Inferior parietal cortex (tissue), 1 donor: ENCODE data around the gene LRCH4.

Source experiments
- DNase-seq: peaks from one replicate; pipeline ENCODE4 v3.0.0-alpha.2; 2016; ENCODE audit errors: extremely low spot score

The LRCH4 gene

DNA sequence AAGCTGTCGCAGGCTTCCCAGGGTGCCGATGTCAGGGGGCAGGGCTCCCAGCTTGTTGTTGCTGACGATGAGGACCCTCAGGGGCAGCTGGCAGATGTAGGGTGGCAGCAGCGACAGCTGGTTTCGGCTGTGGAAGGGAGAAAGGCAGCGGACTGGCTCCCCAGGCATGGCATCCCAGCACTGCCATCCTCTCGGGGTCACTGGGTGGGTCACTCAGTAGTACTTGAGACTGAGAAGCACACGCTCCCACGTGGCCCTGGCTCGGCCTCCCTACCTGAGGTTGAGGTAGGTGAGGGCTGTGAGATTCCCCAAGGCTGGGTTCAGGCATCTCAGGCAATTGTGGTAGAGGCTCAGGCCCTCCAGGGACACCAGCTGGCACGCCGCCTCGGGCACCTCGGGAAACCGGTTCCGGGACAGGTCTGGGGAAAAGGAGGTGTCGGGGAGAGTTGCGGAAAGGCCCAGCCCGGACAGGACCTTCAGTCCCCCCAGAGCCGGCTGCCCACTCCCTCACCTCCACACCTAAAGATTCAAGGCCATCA, 3.8 kb downstream of the LRCH4 start:
- DNase-seq: no peak

DNA sequence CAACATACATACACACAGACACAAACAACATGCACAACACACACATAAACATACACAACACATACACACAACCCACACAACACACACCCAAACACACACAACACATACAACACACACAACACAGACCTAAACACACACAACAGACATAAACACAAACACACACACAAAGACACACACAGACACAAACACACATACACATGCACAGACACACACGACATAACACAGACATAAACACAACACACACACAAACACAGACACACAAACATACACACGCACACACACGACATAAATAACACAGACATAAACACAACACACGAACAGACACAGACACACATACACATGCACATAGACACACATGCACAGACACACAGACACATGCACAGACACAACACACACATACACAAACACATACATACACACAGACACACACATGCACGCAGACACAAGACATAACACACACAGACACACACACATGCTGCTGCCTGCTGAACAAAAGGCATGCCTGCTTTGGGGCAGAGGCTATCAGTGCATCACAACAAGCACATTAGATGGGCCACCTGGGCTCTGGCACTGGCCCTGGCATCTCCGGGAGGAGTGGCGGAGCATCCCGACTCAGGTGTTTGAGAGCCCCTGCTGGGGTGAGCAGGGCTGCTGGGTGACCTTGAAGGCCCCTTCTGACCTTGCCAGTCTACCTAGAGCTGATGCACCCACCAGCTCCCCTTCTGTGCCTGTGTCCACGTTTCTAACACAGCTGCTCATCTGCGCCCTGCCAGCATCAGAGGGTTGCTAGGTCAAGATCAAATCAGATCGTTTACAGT, 5.3 kb downstream of the LRCH4 start:
- no peak for DNase-seq

DNA sequence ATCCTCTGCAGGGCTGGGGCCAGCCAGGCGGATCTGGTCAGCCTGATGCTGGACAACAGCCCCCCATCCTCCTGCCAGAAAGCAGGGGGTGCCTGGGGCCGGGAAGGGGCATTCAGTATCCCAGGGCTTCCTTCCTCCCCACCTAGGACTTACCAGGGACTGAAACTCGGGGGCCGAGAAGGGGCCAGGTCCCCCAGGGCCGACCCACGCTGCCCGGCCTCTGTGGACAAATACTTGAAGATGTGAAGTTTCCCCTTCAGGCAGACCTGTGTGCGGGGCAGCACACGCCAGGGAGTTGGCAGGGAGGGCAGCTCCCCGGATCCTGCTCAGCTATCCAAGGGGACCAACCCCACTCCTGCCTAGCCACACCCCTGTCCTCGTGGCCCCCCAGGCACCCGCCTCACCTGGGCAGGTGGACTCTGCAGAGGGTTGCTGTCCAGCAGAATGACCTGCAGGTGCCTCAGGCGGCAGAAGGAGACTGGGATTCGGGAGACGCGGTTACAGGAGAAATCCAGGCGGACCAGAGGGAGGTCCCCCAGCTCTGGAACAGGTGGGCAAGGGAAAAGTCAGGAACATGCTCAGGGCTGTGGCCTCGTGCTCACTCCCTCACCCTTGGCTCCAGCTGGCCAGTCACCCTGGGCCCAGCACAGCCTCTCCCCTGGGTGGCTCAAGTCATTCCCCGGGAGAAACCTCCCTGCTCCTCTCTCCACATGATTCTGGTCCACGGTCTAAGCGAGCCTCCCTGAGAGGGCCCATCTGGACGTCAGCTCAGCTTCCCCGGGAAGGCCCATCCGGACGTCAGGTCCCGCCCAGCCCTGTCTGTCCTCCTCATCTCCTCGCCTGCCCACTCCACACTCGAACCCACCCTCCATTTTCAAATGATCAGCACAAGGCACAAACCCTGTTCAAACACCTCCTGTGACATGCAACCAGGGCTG, 7.4 kb downstream of the LRCH4 start:
- DNase-seq: no peak

DNA sequence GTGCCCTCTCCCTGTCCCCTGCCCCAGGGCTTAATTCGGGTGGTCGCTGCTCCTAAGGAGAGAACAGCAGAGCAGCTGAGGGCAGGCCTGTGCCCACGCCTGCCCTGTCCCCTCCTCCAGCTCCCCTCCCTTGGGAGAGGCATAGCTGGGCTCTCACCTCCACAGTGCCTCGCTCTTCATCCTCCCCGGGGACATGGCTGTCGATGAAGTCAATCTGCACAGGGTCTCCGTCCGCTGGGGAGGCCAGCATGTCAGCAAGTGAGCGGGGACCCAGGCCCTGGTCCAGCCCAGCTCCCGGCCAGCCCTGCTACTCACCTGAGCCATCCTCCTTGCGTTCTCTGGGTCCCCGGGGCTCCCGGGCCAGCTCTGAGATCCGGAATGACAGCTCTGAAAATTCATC, 8.4 kb downstream of the LRCH4 start:
- DNase-seq: no peak

DNA sequence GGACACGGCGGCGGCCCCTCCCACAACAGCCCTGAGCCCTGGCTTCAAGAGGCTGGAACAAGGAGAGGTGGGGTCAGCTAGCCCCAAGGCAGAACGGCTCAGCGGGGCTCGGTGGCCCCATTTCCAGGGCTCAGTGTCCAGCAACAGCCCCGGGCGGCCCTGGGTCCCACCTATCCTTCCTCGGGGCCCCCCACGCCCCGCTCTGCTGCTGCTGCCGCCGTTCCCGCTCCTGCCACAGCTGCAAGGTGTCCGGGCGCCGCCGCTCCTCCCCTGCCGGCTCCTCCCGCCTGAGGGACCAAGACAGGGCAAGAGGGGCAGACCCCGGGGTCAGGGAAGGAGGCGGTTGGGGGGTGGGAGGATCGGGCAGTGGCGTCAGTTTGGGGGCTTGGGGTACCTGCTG, 8.8 kb downstream of the LRCH4 start:
- no peak for DNase-seq

DNA sequence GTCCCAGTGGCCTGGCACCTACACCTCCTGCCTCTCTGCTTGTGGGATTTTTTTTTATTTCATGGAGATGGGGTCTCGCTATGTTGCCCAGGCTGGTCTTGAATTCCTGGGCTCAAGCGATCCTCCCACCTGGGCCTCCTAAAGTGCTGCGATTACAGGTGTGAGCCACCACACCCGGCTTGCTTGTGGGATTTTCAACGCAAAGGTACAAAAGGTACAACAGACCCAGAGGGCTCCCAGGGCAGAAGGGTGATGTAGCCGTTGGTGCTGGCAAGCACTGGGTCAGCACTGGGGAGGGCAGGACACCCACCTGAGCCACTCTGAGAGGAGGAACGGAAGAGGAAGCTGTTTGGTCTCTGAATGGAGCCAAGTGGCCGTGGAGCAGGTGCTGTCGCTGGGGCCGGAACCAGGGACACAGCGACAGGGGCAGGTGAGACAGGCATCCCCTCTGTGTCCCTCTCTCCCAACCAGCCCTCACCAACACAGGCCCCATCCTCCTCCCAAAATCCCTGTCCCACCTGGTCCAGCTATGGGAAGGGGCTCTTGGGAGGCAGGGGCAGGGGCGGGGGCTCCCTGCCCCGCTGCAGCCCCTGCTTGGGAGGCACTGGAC, 9.4 kb downstream of the LRCH4 start:
- DNase-seq: no peak

DNA sequence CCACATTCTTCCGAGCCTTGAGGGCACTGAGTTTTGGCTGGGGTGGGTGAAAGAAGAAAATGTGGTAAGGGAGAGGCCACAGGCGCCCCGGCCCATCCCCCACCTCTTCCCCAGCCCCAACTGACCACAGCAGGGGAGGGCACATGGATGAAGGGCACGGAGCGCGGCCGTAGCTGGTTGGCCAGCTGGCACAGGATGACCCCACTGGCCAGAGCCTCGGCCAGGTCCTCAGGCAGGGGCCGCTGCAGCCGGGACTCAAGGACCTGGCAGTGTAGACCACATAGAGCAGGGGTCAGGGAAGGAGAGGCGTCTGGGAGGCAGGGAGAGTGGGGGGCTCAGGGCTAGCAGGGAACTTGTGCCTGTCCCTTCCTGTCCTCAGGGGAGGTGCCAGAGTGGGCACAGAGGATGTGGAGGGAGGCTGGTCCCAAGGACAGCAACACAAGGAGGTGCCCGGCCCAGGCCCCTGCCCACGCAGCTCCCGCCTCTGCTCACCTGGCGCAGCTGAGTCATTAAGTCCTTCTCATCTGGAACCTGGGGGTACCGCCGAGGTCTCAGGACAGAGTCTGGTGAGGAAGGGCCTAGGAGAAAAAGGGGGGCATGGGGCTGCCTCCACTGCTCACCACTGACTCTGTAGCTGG, 10.1 kb downstream of the LRCH4 start:
- no peak for DNase-seq

DNA sequence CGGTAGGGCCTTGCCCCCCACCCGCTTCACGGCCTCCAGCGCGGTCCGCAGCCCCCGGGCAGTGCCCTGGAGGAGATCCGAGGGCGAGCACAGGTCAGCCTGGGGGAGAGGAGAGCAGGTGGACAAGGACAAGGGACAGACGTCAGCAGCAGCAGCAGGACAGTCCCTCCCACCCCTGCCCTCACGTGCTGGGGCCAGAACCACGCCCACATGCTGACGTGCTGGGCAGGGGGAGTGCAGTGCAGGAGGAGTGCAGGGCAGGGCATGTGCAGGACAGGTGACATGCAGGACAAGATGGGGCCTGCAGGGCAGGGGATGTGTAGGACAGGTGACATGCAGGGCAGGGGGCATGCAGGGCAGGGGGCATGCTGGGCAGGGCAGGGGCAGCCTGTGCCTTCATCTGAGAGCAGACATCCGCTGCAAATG, 10.7 kb downstream of the LRCH4 start:
- DNase-seq: no peak

DNA sequence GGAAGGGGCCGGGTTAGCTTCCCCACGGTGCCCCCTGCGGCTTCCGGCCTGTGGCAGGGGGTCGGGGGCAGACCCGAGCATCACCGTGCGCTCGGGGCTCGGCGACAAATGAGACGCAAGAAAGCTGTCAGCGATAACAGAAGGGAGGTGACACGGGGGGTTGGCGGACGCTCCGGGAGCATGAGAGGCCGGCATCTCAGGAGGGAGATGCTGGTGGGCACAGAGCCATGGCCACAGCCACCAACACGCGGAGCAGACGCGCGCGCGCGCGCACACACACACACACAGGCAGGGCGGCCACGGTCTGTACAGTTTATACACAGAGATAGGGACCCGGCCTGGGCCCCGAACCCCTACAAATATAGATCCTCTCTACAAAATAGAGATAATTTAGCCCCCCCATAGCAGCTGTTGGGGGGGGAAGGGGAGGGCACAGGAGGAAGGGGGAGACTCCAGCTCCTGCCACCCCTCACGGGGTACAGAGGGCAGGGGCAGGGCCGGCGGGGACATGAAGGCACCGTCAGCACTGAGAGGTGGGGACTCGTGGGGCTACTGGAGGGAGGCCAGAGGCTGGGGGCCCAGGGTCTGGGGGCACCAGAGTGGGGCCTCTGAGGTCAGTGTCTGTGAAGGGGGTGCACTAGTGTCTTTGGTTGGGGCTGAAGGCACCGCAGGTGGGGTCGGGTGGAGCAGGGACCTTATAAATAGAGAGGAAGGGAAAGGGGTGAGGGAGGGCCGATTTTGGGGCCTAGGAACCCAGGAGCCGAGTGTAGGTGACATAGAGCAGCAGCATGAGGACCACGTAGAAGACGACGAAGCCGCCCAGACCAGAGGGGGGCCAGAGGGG, 11.3 kb downstream of the LRCH4 start:
- no peak for DNase-seq

DNA sequence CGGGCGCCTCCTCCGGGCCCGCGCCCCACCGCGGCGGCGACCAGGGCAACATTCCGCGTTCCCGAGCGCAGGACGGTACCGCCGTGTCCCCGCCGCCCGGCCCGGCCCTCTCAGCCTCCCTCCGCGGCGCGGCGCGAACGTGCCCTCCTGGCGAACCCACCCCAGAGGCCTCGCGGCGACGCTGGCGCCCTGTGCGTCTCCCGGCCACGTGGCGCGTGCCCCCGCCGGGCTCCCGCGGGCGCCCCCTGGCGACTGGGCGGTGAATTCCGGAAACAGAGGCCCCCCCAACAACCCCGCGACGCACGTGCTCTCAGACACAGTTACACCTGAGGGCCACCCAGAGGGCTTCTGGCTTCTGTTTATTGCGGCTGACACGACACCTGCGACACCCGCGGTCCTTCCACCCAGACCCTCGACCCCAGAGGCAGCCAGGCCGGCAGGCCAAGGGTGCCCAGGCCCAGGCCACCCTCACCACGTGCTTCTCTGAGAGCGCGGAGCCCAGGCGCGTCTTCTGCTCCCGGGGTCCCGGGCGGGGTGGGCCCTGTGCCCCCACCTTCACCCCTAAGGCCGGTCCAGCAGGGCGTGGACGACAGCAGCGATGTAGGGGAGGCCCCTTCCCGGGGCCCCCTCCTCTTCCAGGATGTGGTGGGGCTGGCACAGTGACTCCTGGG, 12.1 kb downstream of the LRCH4 start, which contains the start of gene SAP25:
SAP25 (minus strand) TSS at position 210 of the 671 bp plus-strand sequence; CDS start at position 52, 158 bp downstream.
- DNase-seq: no peak

DNA sequence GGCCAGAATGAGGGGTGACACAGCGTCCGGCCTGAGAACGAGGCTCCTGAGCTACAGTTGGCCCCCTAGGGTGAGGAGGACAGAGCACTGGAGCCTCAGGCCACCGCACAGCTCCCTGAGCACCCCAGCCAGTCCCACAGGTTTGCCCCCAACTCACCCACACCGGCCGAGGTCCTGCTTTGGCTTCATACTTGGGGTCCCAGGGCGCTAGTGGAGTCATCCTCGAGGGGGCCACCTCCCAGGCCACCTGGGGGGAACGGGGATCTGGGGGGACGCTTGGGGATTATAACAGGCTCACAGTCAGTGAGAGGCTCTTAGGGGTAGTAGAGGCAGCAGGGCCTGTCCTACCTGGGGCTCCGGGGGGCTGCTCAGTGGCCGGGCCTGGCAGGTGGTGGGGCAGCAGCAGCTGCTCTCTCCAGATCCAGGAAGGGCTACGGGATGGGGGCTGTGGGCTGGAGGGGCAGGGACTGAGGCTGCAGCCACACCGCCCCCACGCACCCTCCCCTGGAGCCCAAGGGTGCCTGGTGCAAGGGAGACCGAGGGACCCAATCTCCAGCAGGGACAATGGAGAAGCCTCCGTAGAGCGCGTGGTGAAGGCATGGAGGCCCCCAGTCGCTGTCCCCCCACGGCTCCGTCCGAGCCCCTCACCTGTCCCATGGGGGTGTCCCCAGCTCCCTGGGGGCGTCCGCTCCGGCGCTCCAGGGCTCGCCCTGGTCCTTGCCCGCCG, 12.8 kb downstream of the LRCH4 start:
- no peak for DNase-seq

DNA sequence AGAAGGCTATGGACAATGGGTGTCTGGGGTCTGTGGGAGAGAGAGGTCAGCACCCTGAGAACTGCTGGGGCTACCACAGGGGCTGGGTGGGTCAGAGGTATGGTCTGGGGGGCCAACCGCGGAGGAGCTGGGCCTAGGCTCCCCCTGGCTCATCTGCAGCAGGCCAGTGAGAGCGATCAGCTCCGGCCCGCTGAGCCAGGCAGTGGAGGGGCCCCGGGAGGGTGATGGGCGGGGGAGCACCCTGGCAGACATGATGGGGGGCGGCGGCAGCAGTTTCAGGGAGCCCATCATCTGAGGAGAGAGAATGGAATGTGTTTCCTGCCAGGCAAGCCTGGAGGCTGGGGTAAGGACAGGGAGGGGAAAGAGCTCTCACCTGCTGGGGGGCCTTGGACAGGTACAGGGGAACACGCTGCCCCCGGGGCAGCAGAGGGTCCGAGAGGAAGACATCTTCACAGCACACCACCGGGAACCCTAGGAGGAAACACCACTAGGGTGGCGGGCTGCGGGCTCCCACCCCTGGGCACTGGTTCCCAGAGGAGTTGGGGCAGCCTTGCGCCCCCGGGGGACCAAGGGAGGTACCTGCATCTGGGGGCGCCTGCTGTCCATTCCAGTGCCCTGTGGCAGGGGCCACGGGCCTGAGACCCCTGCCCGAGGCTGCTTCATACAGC, 13.5 kb downstream of the LRCH4 start:
- no peak for DNase-seq

DNA sequence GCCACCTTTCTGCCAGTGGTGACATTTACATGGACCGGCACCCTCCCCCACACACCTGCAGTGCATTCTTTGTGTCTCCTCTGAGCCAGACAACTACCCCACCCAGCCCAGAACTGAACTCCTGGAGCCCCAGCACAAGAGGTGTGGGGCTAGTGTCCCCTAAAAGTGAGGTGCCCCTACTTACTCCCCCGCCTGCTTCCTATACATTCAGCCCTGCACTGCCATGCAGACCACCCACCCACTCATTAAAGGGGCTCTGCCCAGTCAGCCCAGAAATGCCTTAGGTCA, 14.2 kb downstream of the LRCH4 start:
- no peak for DNase-seq

DNA sequence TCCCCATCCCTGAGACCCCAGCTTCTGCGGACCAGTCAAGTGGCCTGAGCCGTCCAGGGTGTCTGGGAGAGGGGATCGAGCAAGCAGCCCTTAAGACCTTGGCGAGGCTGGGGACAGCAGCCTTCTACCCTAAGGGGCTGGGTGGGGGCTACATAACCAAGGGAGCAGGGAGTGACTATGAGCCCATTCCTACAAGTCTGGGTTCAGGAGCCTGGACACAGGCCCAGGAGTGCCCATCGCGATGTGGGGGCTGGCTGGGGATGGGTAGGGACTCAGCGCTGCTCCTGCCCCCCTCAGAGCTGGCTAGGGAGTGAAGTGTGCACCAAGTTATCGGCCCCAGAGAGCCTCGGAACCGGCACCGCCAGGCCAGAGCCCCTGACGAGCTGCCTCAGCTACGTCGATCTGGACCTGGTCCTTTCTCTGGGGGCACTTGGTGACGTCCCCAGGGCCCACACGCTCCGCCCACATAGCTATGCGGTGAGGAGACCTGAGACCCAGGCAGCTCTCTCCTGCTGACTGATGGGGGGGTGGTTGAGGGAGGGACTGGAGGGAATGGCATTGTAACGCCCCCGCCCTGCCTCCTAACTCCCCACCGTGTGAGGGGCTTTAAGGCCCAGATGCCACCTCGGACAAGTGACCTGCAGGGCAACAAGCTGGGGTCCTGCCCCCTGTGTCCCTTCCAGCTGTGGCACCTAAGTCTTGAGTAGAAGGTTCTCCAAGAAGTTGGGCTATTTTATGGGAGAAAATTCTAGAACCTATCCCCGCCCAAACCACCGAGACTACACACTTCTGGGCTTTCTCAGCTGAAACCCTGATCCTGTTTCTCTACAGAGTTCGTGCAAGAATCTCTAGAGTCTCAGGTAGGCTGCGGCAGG, 14.7 kb downstream of the LRCH4 start:
- DNase-seq: no peak

DNA sequence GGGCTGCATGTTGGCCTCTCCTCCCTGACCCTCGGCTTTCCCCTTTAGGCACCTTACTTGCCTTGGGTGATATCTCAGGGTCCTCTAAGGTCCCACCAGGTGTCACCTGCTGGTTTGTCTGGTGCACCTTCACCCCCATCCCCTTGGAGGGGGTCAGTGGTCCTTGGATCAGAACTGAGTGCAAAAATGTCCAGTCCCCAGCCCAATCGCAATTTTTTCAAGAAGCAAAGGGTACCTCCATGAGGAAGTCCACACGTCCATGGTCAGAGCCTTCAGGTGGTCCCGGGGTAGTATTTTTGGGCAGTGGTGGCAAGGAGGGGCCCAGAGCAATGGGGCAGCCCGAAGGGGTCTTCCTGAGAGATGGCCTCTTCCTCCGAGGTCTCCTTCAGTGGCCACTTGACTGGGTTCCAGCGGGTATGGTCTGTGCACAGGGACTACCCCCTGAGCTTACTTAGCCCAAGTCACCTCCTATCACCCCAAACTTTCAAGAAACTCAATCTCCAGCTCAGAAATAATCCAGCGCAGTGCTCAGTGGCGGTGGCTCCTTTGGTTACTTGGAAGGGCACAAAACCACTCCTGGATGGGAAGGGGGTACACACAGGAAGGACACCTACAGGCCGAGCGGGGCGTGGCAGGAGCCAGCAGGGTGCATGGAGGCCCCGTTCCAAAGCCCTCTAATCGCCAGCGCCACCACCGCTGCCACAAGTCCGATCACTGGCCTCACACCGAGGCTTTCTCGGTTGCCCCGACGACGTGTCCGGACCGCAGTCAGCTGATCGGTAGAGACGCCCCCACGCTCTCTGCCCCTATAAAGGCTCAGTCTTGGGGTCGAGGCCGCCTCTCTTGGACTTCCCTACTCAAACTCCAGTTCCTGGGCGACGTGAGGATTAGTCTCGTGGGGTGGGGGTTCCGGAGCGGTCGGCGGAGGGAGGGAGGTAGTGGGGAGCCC, 16.8 kb downstream of the LRCH4 start:
- DNase-seq: peak; percentile 39

DNA sequence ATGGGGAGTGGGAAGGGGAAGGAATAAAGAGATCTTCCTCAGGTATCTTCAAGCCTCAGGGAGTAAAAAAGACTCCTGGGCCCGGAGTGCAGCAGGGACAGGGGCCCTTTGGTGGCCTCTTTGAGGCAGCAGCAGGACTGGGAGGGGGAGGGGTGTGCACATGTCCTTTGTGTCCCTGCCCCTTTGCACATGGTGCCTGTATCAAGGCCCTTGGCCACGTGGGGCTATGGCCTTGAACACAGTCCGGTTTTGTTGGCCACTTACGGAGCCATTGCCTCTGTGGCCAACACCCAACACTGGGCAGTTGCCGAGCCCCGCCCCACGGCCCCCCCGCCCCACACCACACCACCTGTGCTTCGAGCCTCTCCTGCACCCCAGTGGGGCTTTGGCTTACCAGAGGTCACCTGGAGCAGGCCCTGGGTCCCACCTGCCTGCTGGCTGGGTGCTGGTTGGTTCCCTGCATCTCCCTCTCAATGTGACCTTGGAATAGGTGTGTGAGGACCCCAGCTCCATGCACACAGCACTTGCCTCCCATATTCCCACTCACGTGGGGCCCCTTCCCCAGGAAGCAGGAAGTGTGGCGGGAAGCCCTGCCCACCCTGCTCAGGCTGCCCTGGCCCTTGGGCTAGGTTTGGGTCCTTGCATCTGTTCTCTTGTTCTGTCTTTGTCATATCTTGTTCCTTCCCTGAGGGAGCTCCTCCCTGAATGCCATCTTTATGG, 17.6 kb downstream of the LRCH4 start:
- DNase-seq: no peak
